ENCODE results near the gene CCDC136. TPM values are rescaled to one million over a fixed set of nuclear protein-coding genes. Genes with fewer than 3 reads are reported as not detected.
A peak's percentile ranks its signal among the peaks of the same experiment; 100 is the strongest.

CCDC136 gene
- total RNA-seq, 1 experiment from 2014 or later: 1.1 TPM

DNA sequence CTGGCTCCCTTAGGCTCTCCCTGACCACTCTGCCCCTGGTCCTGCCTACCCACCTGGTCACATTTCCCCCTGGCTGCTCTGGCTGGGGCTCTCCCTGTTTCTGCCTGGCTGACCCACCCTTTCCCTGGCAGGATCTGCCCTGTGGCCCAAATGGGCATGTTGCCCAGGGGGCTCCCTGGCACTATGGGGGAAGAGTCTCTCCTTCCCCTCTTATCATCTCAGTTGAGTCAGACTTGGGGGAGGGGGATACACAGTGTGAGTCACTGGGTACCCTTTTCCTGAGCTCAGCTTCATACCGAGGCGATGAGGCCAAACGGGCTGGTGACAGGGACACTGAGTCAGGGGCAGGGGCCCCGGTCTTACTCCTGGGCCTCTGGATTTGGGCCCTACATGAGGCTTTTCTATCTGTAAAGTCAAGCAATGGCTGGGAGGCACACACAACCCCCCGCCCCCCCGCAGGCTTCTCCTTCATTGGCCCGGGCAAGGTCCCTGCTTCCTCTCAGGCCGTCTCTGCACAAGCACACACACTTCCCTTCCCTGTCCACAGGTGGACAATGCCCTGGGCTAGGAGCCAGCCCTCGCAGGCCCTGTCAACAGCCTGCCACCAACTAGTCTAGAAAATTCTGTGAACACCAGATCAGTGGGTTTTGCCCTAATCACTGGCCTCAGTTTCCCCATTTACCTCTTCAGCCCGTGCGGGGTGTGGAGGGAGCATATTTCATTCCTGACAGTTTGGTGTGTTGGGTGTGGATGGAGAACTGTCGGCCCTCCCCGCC lies 37.8 kb downstream of the CCDC136 start:
- intact Hi-C loops (cut with micrococcal nuclease; ENCODE audit: unreplicated experiment): no loop called here
- Histone ChIP-seq H3K27ac (ENCODE audit: low read length) (no peak overlapping the region), H3K9me3 (ENCODE audit: control insufficient read depth, insufficient read depth, low read depth, low read length) (no peaks in the 10 kb centered on the region), H3K36me3 (ENCODE audit: control insufficient read depth, insufficient read depth, low read length) (no peaks in the 10 kb centered on the region), H3K4me3 (ENCODE audit: low read depth in 2 of 2, low read length in 2 of 2) (peak overlapping the region in 1 of 2 experiments; percentile 43; a peak in 1 of 4 replicates), H3K4me1 (ENCODE audit: control insufficient read depth, insufficient read depth, low read length) (peaks cover 23% of the 10 kb centered on the region), H3K27me3 (ENCODE audit: control insufficient read depth, insufficient read depth, low read length) (no peaks in the 10 kb centered on the region)
- POLR2A ChIA-PET: no interaction called here
- DNase-seq (ENCODE audit: low read depth, low spot score) (peak; percentile 47), ATAC-seq (0 out of 2 replicates have a peak, but pooled peaks have one; percentile 43)
- no TSS peak for BruUV-seq (replicated peaks)
- CTCF ChIA-PET: interaction anchor here (0.6 kb wide), 1 partner anchor 303 kb away, joined by 5 read pairs; no protein-coding TSS in a partner anchor
- TF ChIP-seq, protein P1, sequence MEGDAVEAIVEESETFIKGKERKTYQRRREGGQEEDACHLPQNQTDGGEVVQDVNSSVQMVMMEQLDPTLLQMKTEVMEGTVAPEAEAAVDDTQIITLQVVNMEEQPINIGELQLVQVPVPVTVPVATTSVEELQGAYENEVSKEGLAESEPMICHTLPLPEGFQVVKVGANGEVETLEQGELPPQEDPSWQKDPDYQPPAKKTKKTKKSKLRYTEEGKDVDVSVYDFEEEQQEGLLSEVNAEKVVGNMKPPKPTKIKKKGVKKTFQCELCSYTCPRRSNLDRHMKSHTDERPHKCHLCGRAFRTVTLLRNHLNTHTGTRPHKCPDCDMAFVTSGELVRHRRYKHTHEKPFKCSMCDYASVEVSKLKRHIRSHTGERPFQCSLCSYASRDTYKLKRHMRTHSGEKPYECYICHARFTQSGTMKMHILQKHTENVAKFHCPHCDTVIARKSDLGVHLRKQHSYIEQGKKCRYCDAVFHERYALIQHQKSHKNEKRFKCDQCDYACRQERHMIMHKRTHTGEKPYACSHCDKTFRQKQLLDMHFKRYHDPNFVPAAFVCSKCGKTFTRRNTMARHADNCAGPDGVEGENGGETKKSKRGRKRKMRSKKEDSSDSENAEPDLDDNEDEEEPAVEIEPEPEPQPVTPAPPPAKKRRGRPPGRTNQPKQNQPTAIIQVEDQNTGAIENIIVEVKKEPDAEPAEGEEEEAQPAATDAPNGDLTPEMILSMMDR (IDR thresholded peaks at IDR 0.05): no peak
- no peak for TF ChIP-seq TCF7L2 (IDR thresholded peaks at IDR 0.05; ENCODE audit: low read depth, low read length)
- no peak for TF ChIP-seq POLR2AphosphoS5 (IDR thresholded peaks at IDR 0.05; ENCODE audit: low read depth, low read length)
- TF ChIP-seq SIN3A (IDR thresholded peaks at IDR 0.05; ENCODE audit: borderline replicate concordance, insufficient read depth, low read depth, low read length): no peak
- TF ChIP-seq, protein P2, sequence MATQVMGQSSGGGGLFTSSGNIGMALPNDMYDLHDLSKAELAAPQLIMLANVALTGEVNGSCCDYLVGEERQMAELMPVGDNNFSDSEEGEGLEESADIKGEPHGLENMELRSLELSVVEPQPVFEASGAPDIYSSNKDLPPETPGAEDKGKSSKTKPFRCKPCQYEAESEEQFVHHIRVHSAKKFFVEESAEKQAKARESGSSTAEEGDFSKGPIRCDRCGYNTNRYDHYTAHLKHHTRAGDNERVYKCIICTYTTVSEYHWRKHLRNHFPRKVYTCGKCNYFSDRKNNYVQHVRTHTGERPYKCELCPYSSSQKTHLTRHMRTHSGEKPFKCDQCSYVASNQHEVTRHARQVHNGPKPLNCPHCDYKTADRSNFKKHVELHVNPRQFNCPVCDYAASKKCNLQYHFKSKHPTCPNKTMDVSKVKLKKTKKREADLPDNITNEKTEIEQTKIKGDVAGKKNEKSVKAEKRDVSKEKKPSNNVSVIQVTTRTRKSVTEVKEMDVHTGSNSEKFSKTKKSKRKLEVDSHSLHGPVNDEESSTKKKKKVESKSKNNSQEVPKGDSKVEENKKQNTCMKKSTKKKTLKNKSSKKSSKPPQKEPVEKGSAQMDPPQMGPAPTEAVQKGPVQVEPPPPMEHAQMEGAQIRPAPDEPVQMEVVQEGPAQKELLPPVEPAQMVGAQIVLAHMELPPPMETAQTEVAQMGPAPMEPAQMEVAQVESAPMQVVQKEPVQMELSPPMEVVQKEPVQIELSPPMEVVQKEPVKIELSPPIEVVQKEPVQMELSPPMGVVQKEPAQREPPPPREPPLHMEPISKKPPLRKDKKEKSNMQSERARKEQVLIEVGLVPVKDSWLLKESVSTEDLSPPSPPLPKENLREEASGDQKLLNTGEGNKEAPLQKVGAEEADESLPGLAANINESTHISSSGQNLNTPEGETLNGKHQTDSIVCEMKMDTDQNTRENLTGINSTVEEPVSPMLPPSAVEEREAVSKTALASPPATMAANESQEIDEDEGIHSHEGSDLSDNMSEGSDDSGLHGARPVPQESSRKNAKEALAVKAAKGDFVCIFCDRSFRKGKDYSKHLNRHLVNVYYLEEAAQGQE (IDR thresholded peaks at IDR 0.05; ENCODE audit: insufficient read depth in 1 of 2, low read depth in 2 of 2, low read length in 1 of 2): no peak
- in situ Hi-C loops (cut with HindIII; ENCODE audit: low pct_unique_long_range_greater_than_20kb, low sequenced_read_pairs): no loop called here

DNA sequence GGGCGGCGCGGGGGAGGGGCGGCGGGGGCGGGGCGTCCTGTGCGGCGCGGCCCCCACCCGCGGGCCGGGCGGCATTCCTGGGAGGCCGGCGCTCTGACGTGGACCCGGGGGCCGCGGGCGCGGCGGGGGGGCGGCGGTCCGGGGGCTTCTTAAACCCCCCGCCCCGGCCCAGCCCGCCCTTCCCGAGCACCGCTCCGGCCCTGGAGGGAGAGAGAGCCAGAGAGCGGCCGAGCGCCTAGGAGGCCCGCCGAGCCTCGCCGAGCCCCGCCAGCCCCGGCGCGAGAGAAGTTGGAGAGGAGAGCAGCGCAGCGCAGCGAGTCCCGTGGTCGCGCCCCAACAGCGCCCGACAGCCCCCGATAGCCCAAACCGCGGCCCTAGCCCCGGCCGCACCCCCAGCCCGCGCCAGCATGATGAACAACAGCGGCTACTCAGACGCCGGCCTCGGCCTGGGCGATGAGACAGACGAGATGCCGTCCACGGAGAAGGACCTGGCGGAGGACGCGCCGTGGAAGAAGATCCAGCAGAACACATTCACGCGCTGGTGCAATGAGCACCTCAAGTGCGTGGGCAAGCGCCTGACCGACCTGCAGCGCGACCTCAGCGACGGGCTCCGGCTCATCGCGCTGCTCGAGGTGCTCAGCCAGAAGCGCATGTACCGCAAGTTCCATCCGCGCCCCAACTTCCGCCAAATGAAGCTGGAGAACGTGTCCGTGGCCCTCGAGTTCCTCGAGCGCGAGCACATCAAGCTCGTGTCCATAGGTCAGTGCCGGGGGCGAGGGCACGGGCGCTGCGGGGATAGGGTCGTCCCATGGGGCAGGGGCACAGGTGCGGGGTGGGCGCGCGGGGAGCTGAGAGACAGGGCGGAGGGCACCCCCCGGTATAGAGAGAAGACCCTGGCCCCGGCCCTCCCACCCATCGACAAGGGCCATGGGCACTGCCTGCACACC lies 38.7 kb downstream of the CCDC136 start, which contains the start of gene FLNC:
FLNC (plus strand) TSS at position 176 of the 947 bp plus-strand sequence; CDS start at position 408, 232 bp downstream.
- ChIA-PET CTCF (no interaction called here), POLR2A (no interaction called here)
- H3K27ac ChIP-seq (ENCODE audit: low read length): no peak within 1 kb of the TSS
- TF ChIP-seq POLR2AphosphoS5 (IDR thresholded peaks at IDR 0.05; ENCODE audit: low read depth, low read length): no peak
- TF ChIP-seq, protein P2 (IDR thresholded peaks at IDR 0.05; ENCODE audit: insufficient read depth in 1 of 2, low read depth in 2 of 2, low read length in 1 of 2): no peak
- TF ChIP-seq, protein P1 (IDR thresholded peaks at IDR 0.05): no peak
- no peak for TF ChIP-seq SIN3A (IDR thresholded peaks at IDR 0.05; ENCODE audit: borderline replicate concordance, insufficient read depth, low read depth, low read length)
- TF ChIP-seq TCF7L2 (IDR thresholded peaks at IDR 0.05; ENCODE audit: low read depth, low read length): no peak
- in situ Hi-C loops (cut with HindIII; ENCODE audit: low pct_unique_long_range_greater_than_20kb, low sequenced_read_pairs): no loop called here
- H3K4me1 ChIP-seq (ENCODE audit: control insufficient read depth, insufficient read depth, low read length): peaks cover 23% of the 10 kb centered on the region
- no peak for DNase-seq (ENCODE audit: low read depth, low spot score)
- BruUV-seq (replicated peaks): no TSS peak
- intact Hi-C loops (cut with micrococcal nuclease; ENCODE audit: unreplicated experiment): no loop called here
- ATAC-seq: peak; percentile 60
- H3K4me3 ChIP-seq (ENCODE audit: low read depth in 2 of 2, low read length in 2 of 2): peak within 1 kb of the TSS; percentile 43 to 45
- H3K27me3 ChIP-seq (ENCODE audit: control insufficient read depth, insufficient read depth, low read length): no peaks in the 10 kb centered on the region
- no peaks in the 10 kb centered on the region for H3K9me3 ChIP-seq (ENCODE audit: control insufficient read depth, insufficient read depth, low read depth, low read length)
- no peaks in the 10 kb centered on the region for H3K36me3 ChIP-seq (ENCODE audit: control insufficient read depth, insufficient read depth, low read length)

All from Panc1 (cell line).